Measurements from ENCODE around the gene SAG.
A peak's percentile ranks its signal among the peaks of the same experiment; 100 is the strongest.

The SAG gene

GRCh38 chr2:233307565-233307964 lies at the start of gene SAG:
SAG (plus strand) TSS chr2:233307816; CDS start chr2:233309190, 1,374 bp downstream.
- intact Hi-C loops (cut with micrococcal nuclease) = no loop called here
- Mint-ChIP-seq H3K27me3 (no peaks in the 10 kb centered on the region), H3K9me3 (no peaks in the 10 kb centered on the region), H3K27ac (no peak within 1 kb of the TSS), H3K36me3 (ENCODE audit: low read depth) (no peaks in the 10 kb centered on the region), H3K4me3 (no peak within 1 kb of the TSS), H3K4me1 (ENCODE audit: low read depth) (no peaks in the 10 kb centered on the region)

- Mint-ChIP-seq H3K4me3 (no peak overlapping the region), H3K27me3 (no peaks in the 10 kb centered on the region), H3K4me1 (ENCODE audit: low read depth) (peaks cover 48% of the 10 kb centered on the region), H3K9me3 (no peaks in the 10 kb centered on the region), H3K27ac (no peak overlapping the region), H3K36me3 (ENCODE audit: low read depth) (peaks cover 87% of the 10 kb centered on the region)
- intact Hi-C loops (cut with micrococcal nuclease) = no loop called here
Observed at GRCh38 chr2:233258211-233258610, 49.4 kb upstream of the SAG start.

- intact Hi-C loops (cut with micrococcal nuclease) = no loop called here
- no peak overlapping the region for H3K27ac Mint-ChIP-seq
- H3K27me3 Mint-ChIP-seq = no peaks in the 10 kb centered on the region
- H3K9me3 Mint-ChIP-seq = no peaks in the 10 kb centered on the region
- peaks cover 93% of the 10 kb centered on the region for H3K36me3 Mint-ChIP-seq (ENCODE audit: low read depth)
- H3K4me3 Mint-ChIP-seq = no peak overlapping the region
- peaks cover 36% of the 10 kb centered on the region for H3K4me1 Mint-ChIP-seq (ENCODE audit: low read depth)
Observed at GRCh38 chr2:233259730-233260129, 47.9 kb upstream of the SAG start.

- peak overlapping the region; percentile 33 for H3K27ac Mint-ChIP-seq
- no peaks in the 10 kb centered on the region for H3K27me3 Mint-ChIP-seq
- intact Hi-C loops (cut with micrococcal nuclease) = no loop called here
- H3K4me1 Mint-ChIP-seq (ENCODE audit: low read depth) = peaks cover 29% of the 10 kb centered on the region
- H3K36me3 Mint-ChIP-seq (ENCODE audit: low read depth) = peaks cover 95% of the 10 kb centered on the region
- no peaks in the 10 kb centered on the region for H3K9me3 Mint-ChIP-seq
- H3K4me3 Mint-ChIP-seq = no peak overlapping the region
Observed at GRCh38 chr2:233260661-233261060, 47.0 kb upstream of the SAG start.

GRCh38 chr2:233261819-233262555 lies 45.6 kb upstream of the SAG start:
- peaks cover 28% of the 10 kb centered on the region for H3K4me1 Mint-ChIP-seq (ENCODE audit: low read depth)
- no peaks in the 10 kb centered on the region for H3K9me3 Mint-ChIP-seq
- H3K27me3 Mint-ChIP-seq = no peaks in the 10 kb centered on the region
- intact Hi-C loops (cut with micrococcal nuclease) = no loop called here
- H3K27ac Mint-ChIP-seq = peak overlapping the region; percentile 26
- peaks cover 98% of the 10 kb centered on the region for H3K36me3 Mint-ChIP-seq (ENCODE audit: low read depth)
- H3K4me3 Mint-ChIP-seq = no peak overlapping the region

GRCh38 chr2:233262562-233262961 lies 45.1 kb upstream of the SAG start:
- H3K9me3 Mint-ChIP-seq = no peaks in the 10 kb centered on the region
- H3K27ac Mint-ChIP-seq = peak overlapping the region; percentile 26
- H3K27me3 Mint-ChIP-seq = no peaks in the 10 kb centered on the region
- no peak overlapping the region for H3K4me3 Mint-ChIP-seq
- H3K4me1 Mint-ChIP-seq (ENCODE audit: low read depth) = peaks cover 28% of the 10 kb centered on the region
- peaks cover 99% of the 10 kb centered on the region for H3K36me3 Mint-ChIP-seq (ENCODE audit: low read depth)
- intact Hi-C loops (cut with micrococcal nuclease) = no loop called here

- Mint-ChIP-seq H3K27ac (no peak overlapping the region), H3K9me3 (no peaks in the 10 kb centered on the region), H3K27me3 (no peaks in the 10 kb centered on the region), H3K4me1 (ENCODE audit: low read depth) (peaks cover 28% of the 10 kb centered on the region), H3K4me3 (no peak overlapping the region), H3K36me3 (ENCODE audit: low read depth) (peaks cover 100% of the 10 kb centered on the region)
- intact Hi-C loops (cut with micrococcal nuclease) = no loop called here
Observed at GRCh38 chr2:233263045-233263570, 44.5 kb upstream of the SAG start.

GRCh38 chr2:233264667-233265066 lies 42.9 kb upstream of the SAG start:
- Mint-ChIP-seq H3K9me3 (no peaks in the 10 kb centered on the region), H3K4me1 (ENCODE audit: low read depth) (peaks cover 20% of the 10 kb centered on the region), H3K36me3 (ENCODE audit: low read depth) (peaks cover 100% of the 10 kb centered on the region), H3K4me3 (no peak overlapping the region), H3K27ac (no peak overlapping the region), H3K27me3 (no peaks in the 10 kb centered on the region)
- intact Hi-C loops (cut with micrococcal nuclease) = no loop called here

- intact Hi-C loops (cut with micrococcal nuclease) = no loop called here
- H3K36me3 Mint-ChIP-seq (ENCODE audit: low read depth) = peaks cover 100% of the 10 kb centered on the region
- no peaks in the 10 kb centered on the region for H3K27me3 Mint-ChIP-seq
- peaks cover 7% of the 10 kb centered on the region for H3K4me1 Mint-ChIP-seq (ENCODE audit: low read depth)
- H3K9me3 Mint-ChIP-seq = no peaks in the 10 kb centered on the region
- no peak overlapping the region for H3K4me3 Mint-ChIP-seq
- no peak overlapping the region for H3K27ac Mint-ChIP-seq
Observed at GRCh38 chr2:233265899-233266431, 41.7 kb upstream of the SAG start.

GRCh38 chr2:233266481-233266880 lies 41.1 kb upstream of the SAG start:
- Mint-ChIP-seq H3K4me1 (ENCODE audit: low read depth) (peaks cover 7% of the 10 kb centered on the region), H3K36me3 (ENCODE audit: low read depth) (peaks cover 100% of the 10 kb centered on the region), H3K4me3 (no peak overlapping the region), H3K9me3 (no peaks in the 10 kb centered on the region), H3K27ac (no peak overlapping the region), H3K27me3 (no peaks in the 10 kb centered on the region)
- intact Hi-C loops (cut with micrococcal nuclease) = no loop called here

- no peak overlapping the region for H3K4me3 Mint-ChIP-seq
- H3K36me3 Mint-ChIP-seq (ENCODE audit: low read depth) = peaks cover 100% of the 10 kb centered on the region
- no peak overlapping the region for H3K27ac Mint-ChIP-seq
- H3K27me3 Mint-ChIP-seq = no peaks in the 10 kb centered on the region
- H3K9me3 Mint-ChIP-seq = no peaks in the 10 kb centered on the region
- no peaks in the 10 kb centered on the region for H3K4me1 Mint-ChIP-seq (ENCODE audit: low read depth)
- intact Hi-C loops (cut with micrococcal nuclease) = no loop called here
Observed at GRCh38 chr2:233267516-233268245, 39.9 kb upstream of the SAG start.

- Mint-ChIP-seq H3K27ac (no peak overlapping the region), H3K9me3 (no peaks in the 10 kb centered on the region), H3K36me3 (ENCODE audit: low read depth) (peaks cover 100% of the 10 kb centered on the region), H3K4me3 (no peak overlapping the region), H3K27me3 (no peaks in the 10 kb centered on the region), H3K4me1 (ENCODE audit: low read depth) (no peaks in the 10 kb centered on the region)
- intact Hi-C loops (cut with micrococcal nuclease) = no loop called here
Observed at GRCh38 chr2:233270366-233270765, 37.2 kb upstream of the SAG start.

GRCh38 chr2:233270951-233271350 lies 36.7 kb upstream of the SAG start:
- H3K4me3 Mint-ChIP-seq = no peak overlapping the region
- H3K36me3 Mint-ChIP-seq (ENCODE audit: low read depth) = peaks cover 100% of the 10 kb centered on the region
- no peaks in the 10 kb centered on the region for H3K4me1 Mint-ChIP-seq (ENCODE audit: low read depth)
- H3K27ac Mint-ChIP-seq = no peak overlapping the region
- intact Hi-C loops (cut with micrococcal nuclease) = no loop called here
- H3K27me3 Mint-ChIP-seq = no peaks in the 10 kb centered on the region
- H3K9me3 Mint-ChIP-seq = no peaks in the 10 kb centered on the region

GRCh38 chr2:233271693-233272092 lies 35.9 kb upstream of the SAG start:
- Mint-ChIP-seq H3K27me3 (no peaks in the 10 kb centered on the region), H3K36me3 (ENCODE audit: low read depth) (peaks cover 100% of the 10 kb centered on the region), H3K9me3 (no peaks in the 10 kb centered on the region), H3K27ac (no peak overlapping the region), H3K4me3 (no peak overlapping the region), H3K4me1 (ENCODE audit: low read depth) (no peaks in the 10 kb centered on the region)
- intact Hi-C loops (cut with micrococcal nuclease) = no loop called here
